Measurements from ENCODE around the gene SLAMF1.
"Not testable (repeated sequence)": the region's sequence is repeated elsewhere in the genome, so short reads cannot be mapped to it uniquely, and the experiment has no call there.

Gene SLAMF1

GRCh38 chr1:160563230-160563629 lies 83.6 kb downstream of the SLAMF1 start:
- DNase-seq (ENCODE audit: low read depth, low spot score) = not testable (repeated sequence)

DNA sequence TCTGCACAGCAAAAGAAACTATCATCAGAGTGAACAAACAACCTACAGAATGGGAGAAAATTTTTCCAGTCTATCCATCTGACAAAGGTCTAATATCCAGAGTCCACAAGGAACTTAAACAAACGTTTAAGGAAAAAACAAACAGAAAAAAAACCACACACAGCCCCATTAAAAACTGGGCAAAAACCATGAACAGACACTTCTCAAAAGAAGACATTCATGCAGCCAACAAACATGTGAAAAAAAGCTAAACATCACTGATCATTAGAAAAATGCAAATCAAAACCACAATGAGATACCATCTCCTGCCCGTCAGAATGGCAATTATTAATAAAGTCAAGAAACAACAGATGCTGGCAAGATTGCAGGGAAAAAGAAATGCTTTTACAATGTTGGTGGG lies 84.1 kb downstream of the SLAMF1 start:
- DNase-seq (ENCODE audit: low read depth, low spot score) = not testable (repeated sequence)

DNA sequence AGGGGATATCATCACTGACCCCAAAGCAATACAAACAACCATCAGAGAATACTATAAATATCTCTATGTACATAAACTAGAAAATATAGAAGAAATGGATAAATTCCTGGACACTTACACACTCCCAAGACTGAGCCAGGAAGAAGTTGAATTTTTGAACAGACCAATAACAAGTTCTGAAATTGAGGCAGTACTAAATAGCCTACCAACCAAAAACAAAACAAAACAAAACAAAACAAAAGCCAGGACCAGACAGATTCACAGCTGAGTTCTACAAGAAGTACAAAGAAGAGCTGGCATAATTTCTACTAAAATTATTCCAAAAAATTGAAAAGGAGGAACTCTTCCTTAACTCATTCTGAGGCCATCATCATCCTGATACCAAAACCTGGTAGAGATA lies 86.0 kb downstream of the SLAMF1 start:
- DNase-seq (ENCODE audit: low read depth, low spot score) = no peak

GRCh38 chr1:160560045-160560705 lies 86.7 kb downstream of the SLAMF1 start:
- DNase-seq (ENCODE audit: low read depth, low spot score) = no peak

DNA sequence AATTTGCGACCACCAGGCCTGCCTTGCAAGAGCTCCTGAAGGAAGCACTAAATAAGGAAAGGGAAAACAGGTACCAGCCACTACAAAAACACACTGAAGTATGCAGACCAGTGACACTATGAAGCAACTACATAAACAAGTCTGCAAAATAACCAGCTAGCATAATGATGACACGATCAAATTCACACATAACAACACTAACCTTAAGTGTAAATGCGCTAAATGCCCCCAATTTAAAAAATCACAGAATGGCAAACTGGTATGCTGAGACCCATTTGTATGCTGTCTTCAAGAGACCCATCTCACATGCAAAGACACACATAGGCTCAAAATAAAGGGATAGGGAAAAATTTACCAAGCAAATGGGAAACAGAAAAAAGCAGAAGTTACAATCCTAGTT lies 87.4 kb downstream of the SLAMF1 start:
- DNase-seq (ENCODE audit: low read depth, low spot score) = not testable (repeated sequence)

DNA sequence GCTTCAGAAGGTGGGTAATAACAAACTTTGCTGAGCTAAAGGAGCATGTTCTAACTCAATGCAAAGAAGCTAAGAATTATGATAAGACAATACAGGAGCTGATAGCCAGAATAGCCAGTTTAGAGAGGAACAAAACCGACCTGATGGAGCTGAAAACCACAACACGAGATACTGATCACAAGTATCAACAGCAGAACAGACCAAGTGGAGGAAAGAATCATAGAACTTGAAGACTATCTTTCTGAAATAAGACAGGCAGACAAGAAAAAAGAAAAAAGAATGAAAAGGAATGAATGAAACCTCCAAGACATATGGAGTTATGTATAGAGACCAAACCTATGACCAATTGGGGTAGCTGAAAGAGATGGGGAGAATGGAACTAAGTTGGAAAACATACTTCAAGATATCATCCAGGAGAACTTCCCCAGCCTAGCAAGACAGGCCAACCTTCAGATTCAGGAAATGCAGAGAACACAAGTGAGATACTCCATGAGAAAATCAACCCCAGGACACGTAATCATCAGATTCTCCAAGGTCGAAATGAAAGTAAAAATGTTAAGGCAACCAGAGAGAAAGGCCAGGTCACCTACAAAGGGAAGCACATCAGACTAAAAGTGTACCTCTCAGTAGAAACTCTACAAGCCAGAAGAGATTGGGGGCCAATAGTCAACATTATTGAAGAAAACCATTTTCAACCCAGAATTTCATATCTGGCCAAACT lies 88.0 kb downstream of the SLAMF1 start:
- no peak for DNase-seq (ENCODE audit: low read depth, low spot score)

All from smooth muscle cell of the brain vasculature (primary cell).